Activated T-helper 2 cell treated with anti-CD3 and anti-CD28 coated beads, Interferon-gamma antibody, Interleukin-2, Interleukin-4, amounts not matched to agents 10 μg/mL and 5 μg/mL and 100 μg/mL, durations not matched to agents 14 hours and 24 hours and 36 hours (primary cell): ENCODE data around the gene HYOU1. TPM values are rescaled to one million over a fixed set of nuclear protein-coding genes. Genes with fewer than 3 reads are reported as not detected.
"Not testable (repeated sequence)": the region's sequence is repeated elsewhere in the genome, so short reads cannot be mapped to it uniquely, and the experiment has no call there.

Source experiments
- DNase-seq: peaks from one replicate; pipeline ENCODE4 v3.0.0; 2021; ENCODE audit warnings: low spot score
- H3K27ac Mint-ChIP-seq: one replicate; pipeline ENCODE4 v1.8.0; 2021; ENCODE audit warnings: mixed read lengths
- H3K27me3 Mint-ChIP-seq: one replicate; pipeline ENCODE4 v1.8.0; 2021; ENCODE audit warnings: low read depth, mixed read lengths
- H3K36me3 Mint-ChIP-seq: one replicate; pipeline ENCODE4 v1.8.0; 2021; ENCODE audit warnings: low read depth, mixed read lengths
- H3K4me1 Mint-ChIP-seq: one replicate; pipeline ENCODE4 v1.8.0; 2021; ENCODE audit warnings: low read depth, mixed read lengths
- H3K4me3 Mint-ChIP-seq: one replicate; pipeline ENCODE4 v1.8.0; 2021; ENCODE audit warnings: low read depth, mild to moderate bottlenecking, moderate library complexity, mixed read lengths
- H3K9me3 Mint-ChIP-seq: one replicate; pipeline ENCODE4 v1.8.0; 2021; ENCODE audit warnings: mixed read lengths
- intact Hi-C: fragments of 100-400 bp; cut with micrococcal nuclease; formaldehyde crosslinking; loops from one replicate; pipeline ENCODE4 v1.15.1; 2023
- total RNA-seq: library from RNA; stranded (reverse); gene quantifications from 2 replicates; pipeline ENCODE4 v1.2.3, GENCODE V29; 2022

Gene HYOU1
- total RNA-seq, 1 donor from 2014 or later = 215 TPM

DNA sequence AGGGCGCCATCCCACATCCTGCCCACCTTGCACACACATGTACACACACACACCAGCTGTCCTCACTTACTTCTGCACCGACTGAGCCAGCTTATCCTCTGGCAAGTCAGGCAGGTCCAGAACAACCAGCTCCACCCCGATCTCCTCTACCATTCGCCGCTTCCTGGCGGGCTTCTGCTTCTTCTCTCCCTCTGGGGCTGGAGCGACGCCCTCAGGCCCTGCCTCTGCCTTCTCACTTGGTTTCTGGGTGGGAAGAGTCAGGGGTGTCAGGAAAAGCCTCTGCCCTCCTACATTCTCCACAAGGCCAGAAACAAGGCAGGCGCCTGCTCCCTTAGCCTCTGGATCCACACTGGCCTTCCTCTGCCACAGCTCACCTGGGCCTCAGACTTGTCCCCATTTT is 8.4 kb downstream of the HYOU1 start:
- DNase-seq = no peak
- H3K27me3 Mint-ChIP-seq = no peaks in the 10 kb centered on the region
- H3K27ac Mint-ChIP-seq = no peak overlapping the region
- no peak overlapping the region for H3K4me3 Mint-ChIP-seq
- H3K9me3 Mint-ChIP-seq = no peaks in the 10 kb centered on the region
- intact Hi-C loops = no loop called here
- peaks cover 88% of the 10 kb centered on the region for H3K36me3 Mint-ChIP-seq
- peaks cover 4% of the 10 kb centered on the region for H3K4me1 Mint-ChIP-seq

DNA sequence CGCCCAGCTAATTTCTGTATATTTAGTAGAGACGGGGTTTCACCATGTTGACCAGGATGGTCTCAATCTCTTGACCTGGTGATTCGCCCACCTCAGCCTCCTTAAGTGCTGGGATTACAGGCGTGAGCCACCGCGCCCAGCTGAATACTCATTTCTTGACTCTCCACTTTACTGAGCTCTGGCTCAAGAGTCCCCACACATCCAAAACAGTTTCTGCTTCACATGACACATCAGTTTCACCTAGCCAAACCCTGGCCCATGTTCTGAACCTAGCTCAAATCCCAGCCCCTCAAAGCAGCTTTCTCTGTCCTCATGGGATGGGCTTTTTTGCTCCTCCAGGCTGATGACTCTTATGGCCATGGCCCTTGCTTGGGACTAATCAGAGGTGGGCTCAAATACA is 9.8 kb downstream of the HYOU1 start:
- no peak for DNase-seq
- intact Hi-C loops = no loop called here
- H3K27me3 Mint-ChIP-seq = no peaks in the 10 kb centered on the region
- H3K9me3 Mint-ChIP-seq = no peaks in the 10 kb centered on the region
- H3K27ac Mint-ChIP-seq = peak overlapping the region; percentile 49
- peaks cover 74% of the 10 kb centered on the region for H3K36me3 Mint-ChIP-seq
- H3K4me3 Mint-ChIP-seq = no peak overlapping the region
- H3K4me1 Mint-ChIP-seq = peaks cover 6% of the 10 kb centered on the region

DNA sequence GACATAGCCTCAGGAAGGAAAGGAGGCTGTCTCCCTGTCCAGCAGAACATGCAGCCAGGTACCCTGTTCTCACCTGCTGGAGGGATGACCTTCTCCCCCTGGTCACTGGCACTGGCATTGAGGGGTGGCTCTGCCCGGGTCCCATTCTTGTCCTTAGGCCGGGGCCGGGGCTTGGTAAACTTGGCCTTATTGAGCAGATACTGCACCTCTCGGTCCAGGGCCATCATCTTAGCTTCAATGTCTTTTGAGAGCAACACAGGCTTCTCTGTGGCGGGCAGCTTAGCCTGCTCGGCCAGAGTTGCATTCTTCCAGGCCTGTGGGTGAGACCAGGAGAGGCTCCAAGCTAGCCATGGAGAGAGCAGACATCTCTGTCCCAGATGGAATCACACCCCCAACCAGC is 10.5 kb downstream of the HYOU1 start:
- no peak for DNase-seq
- intact Hi-C loops = no loop called here
- no peak overlapping the region for H3K27ac Mint-ChIP-seq
- H3K4me1 Mint-ChIP-seq = peaks cover 9% of the 10 kb centered on the region
- H3K9me3 Mint-ChIP-seq = no peaks in the 10 kb centered on the region
- H3K36me3 Mint-ChIP-seq = peaks cover 67% of the 10 kb centered on the region
- no peaks in the 10 kb centered on the region for H3K27me3 Mint-ChIP-seq
- H3K4me3 Mint-ChIP-seq = no peak overlapping the region

DNA sequence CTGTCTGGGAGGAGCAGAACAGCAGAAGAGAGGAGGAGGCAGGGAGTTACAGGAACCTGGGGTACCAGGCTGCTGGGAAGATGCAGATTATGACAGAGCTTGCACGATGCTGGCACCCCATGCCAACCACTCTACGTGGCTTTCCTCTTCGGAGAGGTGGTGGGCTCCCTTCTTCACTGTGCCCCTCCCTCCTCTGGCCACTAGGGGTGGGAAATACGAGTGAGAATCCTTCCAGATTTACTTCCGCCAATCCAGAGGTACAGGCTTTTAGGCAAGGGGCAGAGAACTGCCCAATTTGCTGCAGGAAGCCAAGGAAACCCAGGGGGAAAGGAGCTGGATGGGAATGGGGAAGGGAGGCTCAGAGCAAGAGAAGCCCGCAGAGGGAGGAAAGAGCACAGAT is 12.3 kb downstream of the HYOU1 start:
- Mint-ChIP-seq H3K4me3 (no peak overlapping the region), H3K9me3 (no peaks in the 10 kb centered on the region), H3K27ac (no peak overlapping the region), H3K27me3 (no peaks in the 10 kb centered on the region), H3K4me1 (peaks cover 9% of the 10 kb centered on the region), H3K36me3 (peaks cover 52% of the 10 kb centered on the region)
- no peak for DNase-seq
- intact Hi-C loops = no loop called here

DNA sequence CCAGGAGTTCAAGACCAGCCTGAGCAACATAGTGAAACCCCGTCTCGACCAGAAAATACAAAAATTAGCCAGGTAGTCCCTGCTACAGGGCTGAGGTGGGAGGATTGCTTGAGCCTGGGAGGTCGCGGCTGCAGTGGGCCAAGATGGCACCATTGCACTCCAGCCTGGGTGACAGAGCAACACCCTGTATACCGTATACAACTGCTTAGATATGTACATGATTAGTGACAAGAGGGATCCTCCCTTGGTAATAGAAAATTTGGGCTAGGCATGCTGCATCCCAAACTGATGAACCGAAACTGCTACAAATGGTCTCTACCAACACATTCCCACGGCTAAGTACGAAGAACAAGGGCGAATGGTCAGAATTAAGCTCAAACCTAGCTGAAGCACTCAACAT is 14.1 kb downstream of the HYOU1 start:
- H3K27ac Mint-ChIP-seq = no peak overlapping the region
- no peak overlapping the region for H3K4me3 Mint-ChIP-seq
- H3K27me3 Mint-ChIP-seq = no peaks in the 10 kb centered on the region
- peaks cover 9% of the 10 kb centered on the region for H3K4me1 Mint-ChIP-seq
- intact Hi-C loops = no loop called here
- H3K36me3 Mint-ChIP-seq = peaks cover 34% of the 10 kb centered on the region
- no peak for DNase-seq
- no peaks in the 10 kb centered on the region for H3K9me3 Mint-ChIP-seq

DNA sequence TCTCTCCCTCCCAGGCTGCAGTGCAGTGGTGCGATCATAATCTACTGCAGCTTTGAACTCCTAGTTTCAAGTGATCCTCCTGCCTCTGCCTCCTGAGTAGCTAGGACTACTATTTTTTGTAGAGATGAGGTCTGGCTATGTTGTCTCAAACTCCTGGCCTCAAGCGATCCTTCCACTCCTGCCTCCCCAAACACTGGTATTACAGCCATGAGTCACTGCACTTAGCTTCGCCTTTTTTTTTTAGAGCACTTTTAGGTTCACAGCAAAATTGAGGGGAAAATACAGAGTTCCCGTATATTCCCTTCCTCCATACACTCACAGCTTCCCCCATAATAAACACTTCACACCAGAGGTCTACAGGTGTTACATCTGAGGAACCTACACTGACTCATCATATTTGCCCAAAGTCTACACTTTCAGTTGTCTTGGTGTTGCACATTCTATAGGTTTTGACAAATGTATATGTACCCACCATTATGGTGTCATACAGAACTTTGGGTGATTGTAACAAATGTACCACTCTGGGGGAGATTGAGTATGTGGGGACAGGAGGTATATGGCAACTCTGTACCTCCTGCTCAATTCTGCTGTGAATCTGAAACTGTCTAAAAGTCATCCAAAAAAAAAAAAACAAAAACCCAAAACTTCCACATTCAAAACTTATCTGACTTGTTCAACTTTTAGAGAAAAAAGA is 15.0 kb downstream of the HYOU1 start:
- no peak overlapping the region for H3K4me3 Mint-ChIP-seq
- no peaks in the 10 kb centered on the region for H3K9me3 Mint-ChIP-seq
- H3K27me3 Mint-ChIP-seq = no peaks in the 10 kb centered on the region
- peaks cover 26% of the 10 kb centered on the region for H3K36me3 Mint-ChIP-seq
- intact Hi-C loops = no loop called here
- DNase-seq = no peak
- no peak overlapping the region for H3K27ac Mint-ChIP-seq
- peaks cover 7% of the 10 kb centered on the region for H3K4me1 Mint-ChIP-seq

DNA sequence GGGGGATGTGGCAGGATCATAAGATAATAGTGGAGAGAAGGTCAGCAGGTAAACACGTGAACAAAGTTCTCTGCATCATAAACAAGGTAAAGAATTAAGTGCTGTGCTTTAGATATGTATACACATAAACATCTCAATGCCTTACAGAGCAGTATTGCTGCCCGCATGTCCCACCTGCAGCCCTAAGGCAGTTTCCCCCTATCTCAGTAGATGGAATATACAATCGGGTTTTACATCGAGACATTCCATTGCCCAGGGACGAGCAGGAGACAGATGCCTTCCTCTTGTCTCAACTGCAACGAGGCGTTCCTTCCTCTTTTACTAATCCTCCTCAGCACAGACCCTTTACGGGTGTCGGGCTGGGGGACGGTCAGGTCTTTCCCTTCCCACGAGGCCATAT is 17.5 kb downstream of the HYOU1 start:
- intact Hi-C loops, H3K4me1 Mint-ChIP-seq, H3K27ac Mint-ChIP-seq: not testable (repeated sequence)

DNA sequence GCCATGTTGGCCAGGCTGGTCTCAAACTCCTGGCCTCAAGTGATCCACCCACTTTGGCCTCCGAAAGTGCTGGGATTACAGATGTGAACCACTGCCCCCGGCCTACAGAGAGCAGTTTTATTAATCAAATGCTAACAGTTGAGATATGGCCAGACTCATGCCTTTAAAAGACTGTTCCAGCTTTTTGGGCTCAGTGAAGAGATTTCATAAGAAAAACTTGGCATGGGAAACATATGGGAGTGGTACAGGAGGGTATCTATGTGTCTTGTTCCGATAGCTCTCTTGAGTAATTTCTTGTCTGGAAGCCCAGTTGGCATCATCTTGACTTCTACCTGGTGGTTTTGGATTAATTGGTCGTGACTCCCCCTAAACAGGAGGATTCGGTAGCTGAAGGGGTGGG is 18.1 kb downstream of the HYOU1 start:
- intact Hi-C loops = no loop called here
- H3K4me3 Mint-ChIP-seq = no peak overlapping the region
- H3K27me3 Mint-ChIP-seq = no peaks in the 10 kb centered on the region
- DNase-seq = no peak
- H3K9me3 Mint-ChIP-seq = no peaks in the 10 kb centered on the region
- H3K4me1 Mint-ChIP-seq = peaks cover 7% of the 10 kb centered on the region
- H3K36me3 Mint-ChIP-seq = no peaks in the 10 kb centered on the region
- no peak overlapping the region for H3K27ac Mint-ChIP-seq

More for the DNA sequence above, 17.5 kb downstream of the HYOU1 start:
- DNase-seq, H3K9me3 Mint-ChIP-seq, H3K27me3 Mint-ChIP-seq, H3K4me3 Mint-ChIP-seq, H3K36me3 Mint-ChIP-seq: not testable (repeated sequence)

DNA sequence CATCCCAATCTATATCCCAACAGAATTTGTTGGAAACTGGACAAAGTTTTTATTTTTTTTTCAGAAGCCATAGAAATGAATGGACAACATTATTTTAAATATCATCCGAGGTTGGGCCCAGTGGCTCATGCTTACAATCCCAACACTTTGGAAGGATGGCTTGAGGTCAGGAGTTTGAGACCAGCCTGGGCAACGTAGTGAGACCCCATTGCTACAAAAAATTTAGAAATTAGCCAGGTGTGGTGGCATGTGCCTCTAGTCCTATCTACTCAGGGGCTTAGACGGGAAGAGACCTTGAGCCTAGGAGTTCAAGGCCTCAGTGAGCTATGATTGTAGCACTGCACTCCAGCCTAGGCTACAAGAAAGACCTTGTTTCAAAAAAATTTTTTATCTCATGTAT is 22.2 kb downstream of the HYOU1 start:
- no peak overlapping the region for H3K4me3 Mint-ChIP-seq
- H3K4me1 Mint-ChIP-seq = peaks cover 2% of the 10 kb centered on the region
- no peaks in the 10 kb centered on the region for H3K36me3 Mint-ChIP-seq
- no peak overlapping the region for H3K27ac Mint-ChIP-seq
- no peaks in the 10 kb centered on the region for H3K9me3 Mint-ChIP-seq
- DNase-seq = no peak
- no peaks in the 10 kb centered on the region for H3K27me3 Mint-ChIP-seq
- intact Hi-C loops = loop anchor here (5.0 kb wide), 1 partner anchor 38 kb away; the partner anchor contains the start of gene CENATAC

DNA sequence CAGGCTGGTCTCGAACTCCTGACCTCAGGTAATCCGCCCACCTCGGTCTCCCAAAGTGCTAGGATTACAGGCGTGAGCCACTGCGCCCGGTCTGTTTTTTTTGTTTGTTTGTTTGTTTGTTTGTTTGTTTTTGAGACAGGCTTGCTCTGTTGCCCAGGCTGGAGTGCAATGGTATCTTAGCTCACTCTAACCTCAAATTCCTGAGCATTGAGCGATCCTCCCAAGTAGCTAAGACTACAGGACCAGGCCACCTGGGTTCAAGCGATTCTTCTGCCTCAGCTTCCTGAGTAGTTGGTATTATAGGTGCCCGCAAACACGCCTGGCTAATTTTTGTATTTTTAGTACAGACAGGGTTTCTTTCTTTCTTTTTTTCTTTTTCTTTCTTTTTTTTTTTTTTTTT is 23.6 kb downstream of the HYOU1 start:
- DNase-seq, H3K27me3 Mint-ChIP-seq, H3K27ac Mint-ChIP-seq, H3K4me3 Mint-ChIP-seq, H3K9me3 Mint-ChIP-seq, H3K36me3 Mint-ChIP-seq: not testable (repeated sequence)
- peaks cover 15% of the 10 kb centered on the region for H3K4me1 Mint-ChIP-seq
- intact Hi-C loops = loop anchor here (5.0 kb wide), 1 partner anchor 36 kb away; the partner anchor contains the start of gene CENATAC

DNA sequence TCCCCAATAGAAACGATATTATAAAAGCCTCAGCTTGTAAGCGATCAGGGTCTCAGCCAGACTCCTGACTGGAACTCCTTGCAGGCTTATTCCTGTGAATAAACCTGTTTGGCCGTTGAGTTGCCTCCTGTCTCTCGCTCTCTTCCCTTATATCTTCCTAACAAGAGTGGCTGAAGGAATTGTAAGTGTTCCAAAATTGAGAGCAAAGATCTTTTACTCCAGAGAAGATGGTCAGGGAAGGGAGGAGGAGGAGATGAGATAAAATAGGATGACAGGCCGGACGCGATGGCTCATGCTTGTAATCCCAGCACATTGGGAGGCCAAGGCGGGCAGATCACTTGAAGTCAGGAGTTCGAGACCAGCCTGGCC is 25.1 kb downstream of the HYOU1 start:
- Mint-ChIP-seq H3K27me3 (no peaks in the 10 kb centered on the region), H3K27ac (no peak overlapping the region), H3K36me3 (peaks cover 15% of the 10 kb centered on the region), H3K4me1 (peaks cover 15% of the 10 kb centered on the region), H3K9me3 (no peaks in the 10 kb centered on the region), H3K4me3 (no peak overlapping the region)
- intact Hi-C loops = loop anchor here (2.0 to 5.0 kb wide), 2 partner anchors 35 to 63 kb away; partner anchors contain the start of gene CENATAC
- DNase-seq = no peak

DNA sequence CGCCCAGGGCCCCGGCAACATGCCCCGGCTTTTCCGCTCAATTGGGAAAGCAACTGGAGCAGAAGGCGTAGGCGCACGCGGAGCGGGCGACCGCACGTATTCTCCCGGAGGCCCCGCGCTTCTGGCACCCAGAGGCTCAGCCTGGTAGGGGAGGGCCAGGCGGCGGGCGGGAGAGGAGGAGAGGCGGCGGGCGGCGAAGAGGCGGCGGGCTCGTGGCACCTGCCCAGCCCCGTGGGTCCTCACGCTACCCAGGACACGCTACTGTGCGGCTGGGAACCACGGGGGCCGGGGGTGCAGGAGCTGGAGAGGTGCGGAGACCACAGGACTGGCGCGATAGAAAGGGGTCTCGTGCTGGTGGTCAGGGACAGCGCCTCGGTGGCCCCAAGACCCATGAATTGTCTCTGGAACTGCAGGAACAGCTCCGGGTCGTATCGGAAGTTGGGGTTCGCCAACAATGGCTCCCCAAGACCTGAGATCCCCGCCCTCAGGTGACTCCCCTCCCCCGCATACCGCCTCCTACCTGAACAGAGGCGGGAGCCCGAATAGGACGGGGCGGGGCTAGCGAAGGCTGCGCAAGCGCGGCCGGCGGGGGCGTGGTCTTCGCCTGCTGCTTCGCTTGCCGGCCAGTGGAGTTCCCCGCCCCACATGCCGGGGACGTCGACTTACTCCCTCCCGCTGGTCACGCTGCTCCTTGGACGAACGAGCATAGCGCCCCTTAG is 26.5 kb downstream of the HYOU1 start, which contains the start of gene SLC37A4:
Gene SLC37A4 (minus strand): TSS at position 549 of the 719 bp plus-strand sequence.
- H3K4me3 Mint-ChIP-seq = peak within 1 kb of the TSS; percentile 75
- no peaks in the 10 kb centered on the region for H3K27me3 Mint-ChIP-seq
- H3K4me1 Mint-ChIP-seq = peaks cover 15% of the 10 kb centered on the region
- no peaks in the 10 kb centered on the region for H3K9me3 Mint-ChIP-seq
- H3K36me3 Mint-ChIP-seq = peaks cover 18% of the 10 kb centered on the region
- peak; percentile 98 for DNase-seq
- H3K27ac Mint-ChIP-seq = peak within 1 kb of the TSS; percentile 65
- intact Hi-C loops = loop anchor here (1.0 to 5.0 kb wide), 5 partner anchors 12 to 64 kb away; partner anchors contain the start of genes CENATAC, HYOU1, RPS25 and TRAPPC4

DNA sequence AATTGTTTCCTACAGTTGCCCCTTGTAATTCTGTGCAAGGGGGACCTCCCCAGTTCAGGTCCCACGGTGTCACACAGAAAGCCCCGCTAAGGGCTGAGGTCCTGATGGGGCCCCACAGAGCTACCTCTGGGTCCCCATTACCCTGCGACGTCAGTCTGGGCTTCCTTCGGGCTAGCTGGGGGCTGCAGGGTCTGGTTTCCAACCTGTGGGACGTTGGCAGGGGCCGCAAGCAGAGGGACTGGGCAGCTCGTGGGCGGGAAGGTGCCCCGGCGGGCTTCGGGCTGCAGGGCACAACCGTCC is 27.0 kb downstream of the HYOU1 start:
- peak overlapping the region; percentile 60 for H3K27ac Mint-ChIP-seq
- H3K4me1 Mint-ChIP-seq = peaks cover 16% of the 10 kb centered on the region
- H3K27me3 Mint-ChIP-seq = no peaks in the 10 kb centered on the region
- H3K9me3 Mint-ChIP-seq = no peaks in the 10 kb centered on the region
- DNase-seq = no peak
- H3K4me3 Mint-ChIP-seq = peak overlapping the region; percentile 75
- H3K36me3 Mint-ChIP-seq = peaks cover 23% of the 10 kb centered on the region
- intact Hi-C loops = loop anchor here (1.0 to 5.0 kb wide), 5 partner anchors 12 to 65 kb away; partner anchors contain the start of genes CENATAC, HYOU1, RPS25 and TRAPPC4
